ENCODE data around the gene TECTB. TPM values are rescaled to one million over a fixed set of nuclear protein-coding genes. Genes with fewer than 3 reads are reported as not detected.

TECTB gene
- total RNA-seq, 1 experiment from 2014 or later, result not detected

DNA sequence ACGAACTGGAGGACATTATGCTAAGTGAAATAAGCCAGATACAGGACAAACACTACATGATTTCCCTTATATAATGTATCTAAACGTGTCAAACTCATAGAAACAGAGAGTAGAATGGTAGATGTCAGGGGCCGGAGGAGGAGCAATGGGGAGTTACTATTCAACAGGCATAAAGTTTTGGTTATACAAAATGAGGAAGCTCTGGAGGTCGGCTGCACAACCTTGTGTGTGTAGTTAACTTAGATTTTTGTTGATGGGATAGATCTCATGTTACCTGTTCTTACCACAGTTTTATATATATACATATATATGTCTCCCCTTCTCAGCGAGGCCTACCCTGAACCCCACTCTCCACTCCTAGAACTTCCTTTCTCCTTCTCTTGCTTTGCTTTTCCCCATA lies 22.4 kb upstream of the TECTB start:
- no peaks in the 10 kb centered on the region for H3K36me3 ChIP-seq (ENCODE audit: control insufficient read depth, insufficient read depth, low read length)
- H3K27ac ChIP-seq (ENCODE audit: low read length), result no peak overlapping the region
- ChIA-PET POLR2A (no interaction called here), CTCF (no interaction called here)
- no peak for TF ChIP-seq SIN3A (IDR thresholded peaks at IDR 0.05; ENCODE audit: borderline replicate concordance, insufficient read depth, low read depth, low read length)
- TF ChIP-seq, protein P1, sequence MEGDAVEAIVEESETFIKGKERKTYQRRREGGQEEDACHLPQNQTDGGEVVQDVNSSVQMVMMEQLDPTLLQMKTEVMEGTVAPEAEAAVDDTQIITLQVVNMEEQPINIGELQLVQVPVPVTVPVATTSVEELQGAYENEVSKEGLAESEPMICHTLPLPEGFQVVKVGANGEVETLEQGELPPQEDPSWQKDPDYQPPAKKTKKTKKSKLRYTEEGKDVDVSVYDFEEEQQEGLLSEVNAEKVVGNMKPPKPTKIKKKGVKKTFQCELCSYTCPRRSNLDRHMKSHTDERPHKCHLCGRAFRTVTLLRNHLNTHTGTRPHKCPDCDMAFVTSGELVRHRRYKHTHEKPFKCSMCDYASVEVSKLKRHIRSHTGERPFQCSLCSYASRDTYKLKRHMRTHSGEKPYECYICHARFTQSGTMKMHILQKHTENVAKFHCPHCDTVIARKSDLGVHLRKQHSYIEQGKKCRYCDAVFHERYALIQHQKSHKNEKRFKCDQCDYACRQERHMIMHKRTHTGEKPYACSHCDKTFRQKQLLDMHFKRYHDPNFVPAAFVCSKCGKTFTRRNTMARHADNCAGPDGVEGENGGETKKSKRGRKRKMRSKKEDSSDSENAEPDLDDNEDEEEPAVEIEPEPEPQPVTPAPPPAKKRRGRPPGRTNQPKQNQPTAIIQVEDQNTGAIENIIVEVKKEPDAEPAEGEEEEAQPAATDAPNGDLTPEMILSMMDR (IDR thresholded peaks at IDR 0.05), result no peak
- TF ChIP-seq POLR2AphosphoS5 (IDR thresholded peaks at IDR 0.05; ENCODE audit: low read depth, low read length), result no peak
- TF ChIP-seq, protein P2, sequence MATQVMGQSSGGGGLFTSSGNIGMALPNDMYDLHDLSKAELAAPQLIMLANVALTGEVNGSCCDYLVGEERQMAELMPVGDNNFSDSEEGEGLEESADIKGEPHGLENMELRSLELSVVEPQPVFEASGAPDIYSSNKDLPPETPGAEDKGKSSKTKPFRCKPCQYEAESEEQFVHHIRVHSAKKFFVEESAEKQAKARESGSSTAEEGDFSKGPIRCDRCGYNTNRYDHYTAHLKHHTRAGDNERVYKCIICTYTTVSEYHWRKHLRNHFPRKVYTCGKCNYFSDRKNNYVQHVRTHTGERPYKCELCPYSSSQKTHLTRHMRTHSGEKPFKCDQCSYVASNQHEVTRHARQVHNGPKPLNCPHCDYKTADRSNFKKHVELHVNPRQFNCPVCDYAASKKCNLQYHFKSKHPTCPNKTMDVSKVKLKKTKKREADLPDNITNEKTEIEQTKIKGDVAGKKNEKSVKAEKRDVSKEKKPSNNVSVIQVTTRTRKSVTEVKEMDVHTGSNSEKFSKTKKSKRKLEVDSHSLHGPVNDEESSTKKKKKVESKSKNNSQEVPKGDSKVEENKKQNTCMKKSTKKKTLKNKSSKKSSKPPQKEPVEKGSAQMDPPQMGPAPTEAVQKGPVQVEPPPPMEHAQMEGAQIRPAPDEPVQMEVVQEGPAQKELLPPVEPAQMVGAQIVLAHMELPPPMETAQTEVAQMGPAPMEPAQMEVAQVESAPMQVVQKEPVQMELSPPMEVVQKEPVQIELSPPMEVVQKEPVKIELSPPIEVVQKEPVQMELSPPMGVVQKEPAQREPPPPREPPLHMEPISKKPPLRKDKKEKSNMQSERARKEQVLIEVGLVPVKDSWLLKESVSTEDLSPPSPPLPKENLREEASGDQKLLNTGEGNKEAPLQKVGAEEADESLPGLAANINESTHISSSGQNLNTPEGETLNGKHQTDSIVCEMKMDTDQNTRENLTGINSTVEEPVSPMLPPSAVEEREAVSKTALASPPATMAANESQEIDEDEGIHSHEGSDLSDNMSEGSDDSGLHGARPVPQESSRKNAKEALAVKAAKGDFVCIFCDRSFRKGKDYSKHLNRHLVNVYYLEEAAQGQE (IDR thresholded peaks at IDR 0.05; ENCODE audit: insufficient read depth in 1 of 2, low read depth in 2 of 2, low read length in 1 of 2), result no peak
- no peak for TF ChIP-seq TCF7L2 (IDR thresholded peaks at IDR 0.05; ENCODE audit: low read depth, low read length)
- ATAC-seq, result no peak
- no peaks in the 10 kb centered on the region for H3K4me1 ChIP-seq (ENCODE audit: control insufficient read depth, insufficient read depth, low read length)
- intact Hi-C loops (cut with micrococcal nuclease; ENCODE audit: unreplicated experiment), result no loop called here
- H3K9me3 ChIP-seq (ENCODE audit: control insufficient read depth, insufficient read depth, low read depth, low read length), result no peaks in the 10 kb centered on the region
- no peak for DNase-seq (ENCODE audit: low read depth, low spot score)
- H3K4me3 ChIP-seq (ENCODE audit: low read depth in 2 of 2, low read length in 2 of 2), result no peak overlapping the region
- BruUV-seq (replicated peaks), result no TSS peak
- H3K27me3 ChIP-seq (ENCODE audit: control insufficient read depth, insufficient read depth, low read length), result no peaks in the 10 kb centered on the region; the same call in 1 of the 2 replicates
- in situ Hi-C loops (cut with HindIII; ENCODE audit: low pct_unique_long_range_greater_than_20kb, low sequenced_read_pairs), result no loop called here

DNA sequence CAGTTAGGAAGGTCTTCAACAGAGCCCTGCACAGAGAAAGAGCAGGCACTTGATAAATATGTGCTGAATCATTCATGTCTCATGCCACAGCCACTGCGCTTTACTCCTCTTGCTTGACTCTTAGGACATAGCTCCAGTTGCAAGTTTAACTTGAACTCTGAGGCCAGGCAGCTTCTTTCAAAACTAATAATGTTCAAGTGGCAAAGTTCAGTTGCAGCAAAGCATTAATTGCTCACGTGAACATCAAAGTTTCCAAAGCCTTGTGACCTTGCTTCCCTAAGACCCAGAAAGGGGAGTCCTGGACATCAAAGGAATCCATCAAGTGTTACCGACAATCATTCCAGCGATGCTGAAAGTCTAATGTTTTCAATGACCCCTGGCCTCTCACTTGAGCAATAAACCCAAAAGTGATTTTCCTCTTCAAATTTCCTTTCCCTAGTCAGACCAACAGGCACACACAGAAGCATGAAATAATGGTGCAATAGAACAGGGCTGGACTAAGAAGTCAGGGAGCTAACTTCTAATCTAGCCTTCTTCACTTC lies 21.8 kb upstream of the TECTB start:
- intact Hi-C loops (cut with micrococcal nuclease; ENCODE audit: unreplicated experiment) (no loop called here), in situ Hi-C loops (cut with HindIII; ENCODE audit: low pct_unique_long_range_greater_than_20kb, low sequenced_read_pairs) (no loop called here)
- no peak for DNase-seq (ENCODE audit: low read depth, low spot score)
- no TSS peak for BruUV-seq (replicated peaks)
- Histone ChIP-seq H3K27me3 (ENCODE audit: control insufficient read depth, insufficient read depth, low read length) (no peaks in the 10 kb centered on the region; the same call in 1 of the 2 replicates), H3K4me3 (ENCODE audit: low read depth in 2 of 2, low read length in 2 of 2) (no peak overlapping the region), H3K36me3 (ENCODE audit: control insufficient read depth, insufficient read depth, low read length) (no peaks in the 10 kb centered on the region), H3K4me1 (ENCODE audit: control insufficient read depth, insufficient read depth, low read length) (no peaks in the 10 kb centered on the region), H3K9me3 (ENCODE audit: control insufficient read depth, insufficient read depth, low read depth, low read length) (no peaks in the 10 kb centered on the region), H3K27ac (ENCODE audit: low read length) (no peak overlapping the region)
- no peak for ATAC-seq
- ChIA-PET POLR2A (no interaction called here), CTCF (no interaction called here)
- TF ChIP-seq, protein P1 (IDR thresholded peaks at IDR 0.05), result no peak
- TF ChIP-seq TCF7L2 (IDR thresholded peaks at IDR 0.05; ENCODE audit: low read depth, low read length) (no peak), POLR2AphosphoS5 (IDR thresholded peaks at IDR 0.05; ENCODE audit: low read depth, low read length) (no peak), SIN3A (IDR thresholded peaks at IDR 0.05; ENCODE audit: borderline replicate concordance, insufficient read depth, low read depth, low read length) (no peak)

Measured in Panc1 (cell line).